AG09309 (cell line): ENCODE data around the gene SLC38A4.

Experiments
- DNase-seq: peaks from one replicate; pipeline ENCODE4 v3.0.0-alpha.2; 2010; ENCODE audit warnings: low read depth
- H3K4me3 ChIP-seq: 2 replicates; pipeline ENCODE4 v1.5.1; 2011; ENCODE audit warnings: mild to moderate bottlenecking, low read depth, low read length, moderate library complexity; ENCODE audit not compliant: control insufficient read depth
- TF ChIP-seq, protein P1 (sequence below): IDR thresholded peaks from 2 replicates; pipeline ENCODE4 v1.5.1; 2011; ENCODE audit warnings: mild to moderate bottlenecking, low read depth, low read length, inconsistent platforms; ENCODE audit not compliant: insufficient read depth, control insufficient read depth; ENCODE audit errors: missing control alignments

The SLC38A4 gene, protein sequence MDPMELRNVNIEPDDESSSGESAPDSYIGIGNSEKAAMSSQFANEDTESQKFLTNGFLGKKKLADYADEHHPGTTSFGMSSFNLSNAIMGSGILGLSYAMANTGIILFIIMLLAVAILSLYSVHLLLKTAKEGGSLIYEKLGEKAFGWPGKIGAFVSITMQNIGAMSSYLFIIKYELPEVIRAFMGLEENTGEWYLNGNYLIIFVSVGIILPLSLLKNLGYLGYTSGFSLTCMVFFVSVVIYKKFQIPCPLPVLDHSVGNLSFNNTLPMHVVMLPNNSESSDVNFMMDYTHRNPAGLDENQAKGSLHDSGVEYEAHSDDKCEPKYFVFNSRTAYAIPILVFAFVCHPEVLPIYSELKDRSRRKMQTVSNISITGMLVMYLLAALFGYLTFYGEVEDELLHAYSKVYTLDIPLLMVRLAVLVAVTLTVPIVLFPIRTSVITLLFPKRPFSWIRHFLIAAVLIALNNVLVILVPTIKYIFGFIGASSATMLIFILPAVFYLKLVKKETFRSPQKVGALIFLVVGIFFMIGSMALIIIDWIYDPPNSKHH

DNA sequence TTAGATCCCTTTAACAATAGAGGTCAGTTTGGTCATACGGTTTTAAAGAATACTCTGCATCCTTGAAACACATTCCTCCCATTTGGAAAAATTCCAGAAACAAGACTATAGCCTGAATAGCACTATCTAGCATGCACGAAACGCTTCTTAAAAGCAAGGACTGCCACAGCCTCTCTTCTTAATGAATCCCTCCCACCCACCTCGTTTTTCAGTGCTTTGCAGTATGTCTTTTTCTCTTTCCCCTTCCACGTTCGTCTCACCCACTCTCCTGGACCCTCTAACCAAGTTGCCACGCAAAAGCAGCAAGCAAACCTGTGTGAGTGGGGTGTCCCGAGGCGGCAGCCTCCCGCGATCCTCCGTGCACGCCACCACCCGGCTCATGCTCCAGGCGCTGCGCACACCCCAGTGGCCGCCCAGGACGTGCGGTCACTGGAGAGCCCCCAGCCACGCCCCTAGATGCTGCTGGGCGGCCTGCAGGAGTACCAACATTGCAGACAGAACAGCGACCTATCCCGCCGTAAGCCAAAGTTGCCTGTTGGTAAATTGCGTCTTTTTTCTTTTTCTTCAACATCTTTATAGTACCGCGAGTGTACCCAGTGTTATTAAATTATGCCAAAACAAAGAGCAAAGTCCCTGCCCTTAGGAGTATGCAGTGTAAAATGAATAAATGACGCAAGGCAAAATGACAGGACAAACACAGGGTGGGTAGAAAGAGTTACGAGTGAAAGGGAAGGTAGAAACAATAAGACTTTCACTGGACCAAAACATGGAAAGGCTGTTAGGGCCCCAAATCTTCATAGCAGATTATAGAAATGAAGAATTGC is at the start of gene SLC38A4:
SLC38A4 (minus strand) TSS at position 407 of the 824 bp plus-strand sequence. CDS start 32,926 bp downstream, outside the sequence.
- TF ChIP-seq, protein P1, sequence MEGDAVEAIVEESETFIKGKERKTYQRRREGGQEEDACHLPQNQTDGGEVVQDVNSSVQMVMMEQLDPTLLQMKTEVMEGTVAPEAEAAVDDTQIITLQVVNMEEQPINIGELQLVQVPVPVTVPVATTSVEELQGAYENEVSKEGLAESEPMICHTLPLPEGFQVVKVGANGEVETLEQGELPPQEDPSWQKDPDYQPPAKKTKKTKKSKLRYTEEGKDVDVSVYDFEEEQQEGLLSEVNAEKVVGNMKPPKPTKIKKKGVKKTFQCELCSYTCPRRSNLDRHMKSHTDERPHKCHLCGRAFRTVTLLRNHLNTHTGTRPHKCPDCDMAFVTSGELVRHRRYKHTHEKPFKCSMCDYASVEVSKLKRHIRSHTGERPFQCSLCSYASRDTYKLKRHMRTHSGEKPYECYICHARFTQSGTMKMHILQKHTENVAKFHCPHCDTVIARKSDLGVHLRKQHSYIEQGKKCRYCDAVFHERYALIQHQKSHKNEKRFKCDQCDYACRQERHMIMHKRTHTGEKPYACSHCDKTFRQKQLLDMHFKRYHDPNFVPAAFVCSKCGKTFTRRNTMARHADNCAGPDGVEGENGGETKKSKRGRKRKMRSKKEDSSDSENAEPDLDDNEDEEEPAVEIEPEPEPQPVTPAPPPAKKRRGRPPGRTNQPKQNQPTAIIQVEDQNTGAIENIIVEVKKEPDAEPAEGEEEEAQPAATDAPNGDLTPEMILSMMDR: peak; percentile 15
- peak within 1 kb of the TSS; percentile 37 for H3K4me3 ChIP-seq
- no peak for DNase-seq

DNA sequence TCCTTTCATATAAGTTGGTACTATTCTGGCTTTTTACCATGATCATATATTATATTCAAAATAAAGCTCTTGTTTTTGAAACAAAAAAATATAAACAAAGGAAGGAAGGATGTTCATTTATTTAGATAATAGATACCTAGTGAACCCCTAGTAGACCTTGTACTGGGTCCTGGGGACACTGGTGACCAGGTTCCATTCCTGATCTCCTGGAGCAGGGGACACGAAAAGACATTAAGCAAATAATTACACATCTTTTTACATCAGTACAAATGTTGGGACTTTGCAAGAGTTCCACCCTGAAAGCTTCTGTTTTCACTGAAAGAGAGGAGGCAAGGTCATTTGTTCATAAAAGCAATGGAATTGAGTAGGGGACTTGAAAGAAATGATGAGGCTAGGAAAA is 49.3 kb upstream of the SLC38A4 start:
- H3K4me3 ChIP-seq: no peak overlapping the region
- DNase-seq: no peak
- TF ChIP-seq, protein P1: no peak

DNA sequence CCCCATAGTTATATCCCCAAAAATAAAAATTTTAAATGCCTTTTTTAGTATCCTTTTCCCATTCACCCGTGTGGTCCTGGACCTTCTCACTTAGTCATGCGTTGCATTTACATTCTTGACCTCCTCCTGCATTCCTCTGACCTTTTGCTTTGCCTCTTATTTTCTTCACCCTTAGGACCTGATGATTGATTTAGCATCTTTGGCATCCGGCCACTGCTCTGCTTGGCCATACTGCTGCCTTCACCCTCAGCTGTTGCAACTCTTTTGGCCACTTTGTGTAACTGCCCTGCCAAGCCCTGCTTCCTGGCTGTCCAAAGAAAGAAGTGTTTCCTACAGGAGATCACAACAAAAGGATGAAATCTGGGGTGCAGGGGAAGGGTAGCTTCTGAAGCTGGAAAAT is 48.8 kb upstream of the SLC38A4 start:
- no peak overlapping the region for H3K4me3 ChIP-seq
- TF ChIP-seq, protein P1: no peak
- DNase-seq: no peak

- no peak for DNase-seq
- no peak overlapping the region for H3K4me3 ChIP-seq
- TF ChIP-seq, protein P1: no peak
Measured at GRCh38 chr12:46872135-46872534, 46.3 kb upstream of the SLC38A4 start.

DNA sequence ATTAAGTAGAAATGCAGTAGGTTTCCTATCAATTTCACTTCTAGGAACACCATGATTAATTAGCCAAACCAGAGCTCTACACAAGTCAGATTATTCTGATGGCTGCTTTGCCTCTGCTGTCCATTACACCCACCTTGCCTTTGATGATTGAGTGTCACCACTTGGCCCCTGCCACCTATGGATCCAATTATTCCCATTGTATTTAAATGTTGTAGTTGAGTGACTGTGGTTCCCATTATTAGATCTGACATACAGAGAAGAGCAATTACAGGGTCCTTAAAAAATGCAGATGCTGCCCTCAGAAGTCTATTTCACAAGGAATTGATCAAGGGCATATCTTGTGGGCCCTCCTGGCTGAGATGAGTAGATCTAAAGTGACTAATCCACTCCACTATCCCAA is 39.5 kb upstream of the SLC38A4 start:
- H3K4me3 ChIP-seq: no peak overlapping the region
- no peak for DNase-seq
- TF ChIP-seq, protein P1: no peak

- H3K4me3 ChIP-seq: no peak overlapping the region
- DNase-seq: no peak
- TF ChIP-seq, protein P1: no peak
Measured at GRCh38 chr12:46858368-46858767, 32.6 kb upstream of the SLC38A4 start.
